Activated CD4-positive, CD25-positive, alpha-beta regulatory T cell treated with anti-CD3 and anti-CD28 coated beads, Interleukin-2, amount 50 U/mL, for 16 hours (primary cell): ENCODE results near the gene TCEA3.

Experiments
- DNase-seq: peaks from one replicate; pipeline ENCODE4 v3.0.0-alpha.2; 2020; ENCODE audit warnings: low read depth, low spot score

TCEA3 gene

DNA sequence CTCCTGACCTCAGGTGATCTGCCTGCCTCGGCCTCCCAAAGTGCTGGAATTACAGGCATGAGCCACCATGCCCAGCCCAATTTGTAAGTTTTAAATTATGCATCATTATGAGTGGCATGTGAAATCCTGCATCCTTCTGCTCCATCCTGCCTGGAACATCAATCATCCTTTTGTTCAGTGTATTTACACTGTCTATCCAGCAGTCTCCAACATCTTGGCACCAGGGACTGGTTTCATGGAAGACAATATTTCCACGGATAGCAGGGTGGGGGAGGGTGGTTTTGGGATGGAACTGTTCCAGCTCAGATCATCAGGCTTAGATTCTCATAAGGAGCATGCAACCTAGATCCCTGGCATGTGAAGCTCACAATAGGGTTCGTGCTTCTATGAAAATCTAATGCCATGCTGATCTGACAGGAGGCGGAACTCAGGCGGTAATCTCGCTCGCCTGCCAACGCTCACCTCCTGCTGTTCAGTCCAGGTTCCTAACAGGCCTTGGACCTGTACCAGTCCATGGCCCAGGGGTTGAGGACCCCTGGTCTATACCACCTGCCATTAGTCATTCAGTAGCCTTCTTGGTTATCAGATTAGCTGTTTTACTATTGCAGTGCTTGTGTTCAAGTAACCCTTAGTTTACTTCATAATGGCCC lies 22.2 kb upstream of the TCEA3 start:
- no peak for DNase-seq

DNA sequence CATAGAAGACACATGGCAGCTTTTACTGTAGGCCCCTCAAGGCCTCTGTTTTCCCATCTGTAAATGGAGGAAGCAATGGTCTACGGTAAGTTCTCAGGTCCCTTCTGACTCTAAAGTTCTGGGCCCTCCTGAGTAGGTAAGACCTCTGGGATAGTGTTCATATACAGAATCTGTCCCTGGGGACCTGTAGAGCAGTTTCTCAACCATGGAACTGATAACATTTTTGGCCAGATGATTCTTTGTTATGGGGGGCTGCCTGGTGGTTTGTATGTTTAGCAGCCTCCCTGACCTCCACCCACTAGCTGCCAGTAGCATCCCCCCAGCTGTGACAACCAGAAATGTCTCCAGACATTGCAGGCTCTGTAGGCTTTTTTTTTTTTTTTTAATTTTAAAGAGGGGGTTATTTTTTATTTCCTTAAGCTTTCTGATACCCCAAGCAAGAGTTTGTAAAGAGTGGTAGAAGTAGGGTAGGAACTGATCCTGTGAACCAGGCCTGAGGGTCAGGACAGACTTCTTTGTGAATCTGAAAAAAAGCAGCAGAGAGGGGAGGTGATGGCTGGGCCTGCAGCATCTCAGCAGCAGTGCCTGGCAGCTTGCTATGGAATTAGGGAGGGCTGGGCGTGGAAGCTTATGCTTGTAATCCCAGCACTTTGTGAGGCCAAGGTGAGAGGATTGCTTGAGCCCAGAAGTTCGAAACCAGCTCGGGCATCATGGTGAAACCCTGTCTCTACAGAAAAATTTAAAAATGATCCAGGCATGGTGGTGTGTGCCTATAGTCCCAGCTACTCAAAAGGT lies 20.2 kb upstream of the TCEA3 start:
- DNase-seq: no peak

DNA sequence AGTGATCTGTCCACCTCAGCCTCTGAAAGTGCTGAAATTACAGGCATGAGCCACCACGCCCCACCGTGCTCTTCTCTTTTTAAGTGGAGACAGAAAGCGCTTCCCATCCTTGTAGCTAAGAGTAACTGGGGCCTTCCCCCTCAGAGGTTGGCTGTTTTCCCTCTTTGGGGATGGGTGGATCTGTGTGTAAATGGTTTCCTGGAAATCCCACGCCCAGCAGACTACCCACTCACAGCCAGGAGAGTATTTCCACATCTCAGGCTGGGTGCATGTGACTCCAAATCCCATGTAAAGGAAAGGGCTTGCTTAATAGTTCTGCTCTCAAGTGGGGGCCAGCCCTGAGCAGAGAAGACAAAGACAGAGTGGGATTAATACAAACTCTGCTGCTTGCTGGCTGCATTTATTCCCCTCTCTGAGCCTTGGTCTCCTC lies 19.6 kb upstream of the TCEA3 start:
- DNase-seq: no peak

DNA sequence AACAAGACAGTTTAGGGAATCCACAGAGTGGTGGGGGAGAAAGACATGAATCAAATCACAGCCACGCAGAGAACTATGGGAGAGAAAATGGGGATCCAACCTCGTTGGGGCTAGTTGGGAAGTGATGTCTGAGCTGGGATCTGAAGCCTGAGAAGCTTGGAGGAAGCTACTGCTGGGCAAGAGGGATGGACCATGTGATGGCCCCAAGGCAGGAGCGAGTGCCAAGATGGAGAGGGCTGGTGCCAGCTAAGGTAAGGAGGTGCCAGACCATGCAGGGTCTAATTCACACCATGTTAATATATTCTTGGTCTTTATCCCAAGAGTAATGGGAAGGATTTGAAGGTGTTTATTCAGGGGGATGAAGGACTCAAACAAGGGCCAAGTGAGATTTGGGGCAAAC lies 18.2 kb upstream of the TCEA3 start:
- no peak for DNase-seq

DNA sequence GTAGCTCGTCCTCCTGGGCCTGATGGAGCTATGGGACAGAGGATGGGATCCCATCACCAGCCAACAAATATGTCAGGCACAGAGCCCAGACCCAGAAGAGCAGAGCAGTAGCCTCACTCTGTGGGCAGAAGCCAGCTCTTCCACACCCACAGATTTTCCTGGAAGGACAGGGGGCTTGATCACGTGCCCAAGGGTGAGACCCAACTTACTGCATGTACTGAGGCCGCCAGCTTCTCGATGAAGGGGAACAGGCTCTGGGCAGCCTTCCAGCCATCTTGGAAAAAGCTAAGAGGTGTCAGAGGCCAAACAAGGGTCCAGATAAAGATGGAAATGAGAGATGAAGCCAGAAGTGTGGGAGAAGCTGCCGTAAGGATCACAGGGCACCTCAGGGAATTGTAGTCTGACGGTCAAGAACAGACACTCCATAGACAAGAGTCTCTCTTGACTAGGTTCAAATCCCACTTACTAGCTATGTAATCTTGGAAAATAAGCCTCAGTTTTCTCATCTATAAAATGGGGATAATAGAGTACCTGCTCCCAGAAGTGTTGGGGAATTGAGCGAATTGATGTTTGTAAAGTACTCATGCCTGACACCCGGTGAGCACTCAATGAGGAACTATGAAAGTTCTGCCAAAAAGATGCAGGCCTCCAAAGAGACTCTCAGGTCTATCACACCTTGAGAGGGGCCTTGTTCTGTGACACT lies 17.0 kb upstream of the TCEA3 start:
- DNase-seq: no peak

DNA sequence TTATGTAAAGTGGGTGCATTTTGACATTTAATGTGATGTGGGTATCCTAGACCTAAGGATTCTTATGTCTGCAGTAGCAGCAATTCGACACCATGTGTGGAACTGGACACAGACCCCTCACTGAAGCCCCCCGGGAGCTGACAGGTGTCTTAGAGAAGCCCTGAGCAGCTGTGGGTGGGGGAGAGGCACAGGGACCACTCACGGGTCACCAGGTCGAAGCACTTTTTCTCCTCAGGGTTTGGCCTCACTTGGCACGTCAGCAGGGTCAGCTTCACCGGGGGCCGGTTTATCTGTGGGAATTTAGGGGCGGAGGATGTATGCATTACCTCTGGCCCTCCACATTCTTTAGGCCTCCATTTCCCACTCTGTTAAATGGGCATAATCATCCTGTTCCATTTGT lies 14.0 kb upstream of the TCEA3 start:
- no peak for DNase-seq

DNA sequence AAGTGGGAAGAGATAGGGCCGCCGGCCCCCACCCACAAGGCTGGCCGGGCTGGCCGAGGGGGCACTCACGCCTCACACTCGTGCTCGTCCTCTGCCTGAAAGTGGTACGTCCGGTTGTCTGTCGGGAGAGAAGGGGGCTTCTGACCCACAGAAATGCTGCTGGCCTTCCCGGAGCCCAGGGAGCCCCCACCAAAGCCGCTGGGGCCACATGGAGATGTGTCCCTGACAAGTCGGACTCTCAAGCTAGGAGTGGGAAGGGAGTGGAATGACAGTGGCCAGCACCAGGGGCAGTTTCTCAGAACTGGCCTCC lies 12.8 kb upstream of the TCEA3 start:
- no peak for DNase-seq

DNA sequence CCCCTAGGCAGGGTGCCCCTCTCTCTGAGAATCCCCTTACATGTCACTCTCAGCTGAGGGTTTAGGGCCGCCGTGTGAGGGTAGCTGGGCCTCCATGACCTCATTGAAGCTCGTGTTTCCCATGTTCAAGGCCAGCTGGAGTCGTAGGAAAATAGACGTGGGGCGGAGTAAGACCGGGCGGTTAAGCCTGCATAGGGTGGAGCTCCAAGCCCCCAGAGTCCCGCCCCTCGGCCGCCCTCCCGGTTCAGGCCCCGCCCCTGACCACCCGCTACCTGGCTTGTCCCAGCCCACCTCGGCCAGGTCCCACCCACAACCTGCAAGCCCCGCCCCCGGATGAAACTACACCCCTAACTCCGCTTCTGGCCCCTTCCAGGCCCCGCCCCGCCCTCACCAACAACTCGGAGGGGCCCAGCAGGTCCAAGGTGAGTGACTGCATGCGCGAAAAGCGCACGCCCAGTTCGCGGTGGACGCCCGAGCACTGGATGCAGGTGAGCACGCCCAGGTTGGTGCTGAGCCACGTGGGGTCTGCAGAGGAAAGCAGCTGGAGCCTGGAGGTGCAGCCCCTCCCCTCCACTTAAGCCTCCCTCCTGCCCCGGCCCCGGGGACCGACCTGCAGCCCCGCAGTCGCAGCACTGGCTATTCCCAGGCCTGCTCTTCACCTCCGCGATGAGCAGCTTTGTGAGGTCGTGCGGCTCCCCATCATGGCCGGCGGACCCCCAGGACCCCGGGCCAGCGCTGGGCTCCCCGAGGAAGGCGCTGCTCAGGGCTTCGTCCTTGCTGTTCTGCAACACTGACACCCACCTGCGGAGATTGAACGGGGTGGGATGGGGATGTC lies 12.2 kb upstream of the TCEA3 start:
- DNase-seq: no peak

DNA sequence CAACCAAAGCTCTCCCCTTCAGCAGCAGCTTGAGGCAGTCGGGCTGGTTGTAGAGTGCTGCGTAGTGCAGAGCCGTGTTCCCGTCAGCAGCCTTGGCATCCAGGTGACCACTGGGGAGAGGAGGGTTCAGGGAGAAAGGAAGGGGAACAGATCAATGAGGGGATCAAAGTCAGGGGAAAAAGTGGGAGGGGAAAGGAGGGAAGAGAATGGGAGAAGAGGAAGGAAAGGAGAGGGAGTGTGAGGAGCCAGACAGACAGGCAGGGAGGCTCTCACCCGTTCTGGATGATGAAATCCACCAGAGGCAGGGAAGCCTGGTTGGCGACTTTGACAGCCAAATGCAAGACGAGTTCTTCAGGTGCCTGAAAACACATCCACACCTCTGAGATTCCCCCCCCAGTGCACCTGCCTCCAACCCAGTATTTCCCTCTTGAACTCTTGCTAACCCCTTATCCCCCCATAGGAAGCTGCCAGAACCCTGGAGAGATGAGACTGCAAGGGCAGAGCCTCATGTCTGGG lies 9.8 kb upstream of the TCEA3 start:
- no peak for DNase-seq

DNA sequence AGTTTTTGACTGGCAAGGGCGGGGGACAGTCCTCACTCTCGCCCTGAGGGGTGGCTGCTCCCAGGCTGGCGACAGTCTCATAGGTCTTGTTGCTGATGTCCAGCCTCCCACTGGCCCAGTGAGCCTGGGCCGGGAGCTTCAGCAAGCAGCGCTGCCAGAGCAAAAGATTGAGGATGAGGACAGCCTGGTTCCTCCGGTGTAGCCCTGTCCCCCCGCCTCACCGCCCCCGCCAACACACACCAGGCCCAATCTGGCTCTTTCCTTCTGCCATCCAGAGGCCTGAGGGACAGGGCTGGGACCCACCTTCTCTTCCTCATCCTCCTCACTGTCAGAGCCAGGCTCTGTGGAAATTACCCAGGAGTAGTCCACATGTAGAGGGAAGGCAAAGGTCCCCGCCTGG lies 8.6 kb upstream of the TCEA3 start:
- no peak for DNase-seq

DNA sequence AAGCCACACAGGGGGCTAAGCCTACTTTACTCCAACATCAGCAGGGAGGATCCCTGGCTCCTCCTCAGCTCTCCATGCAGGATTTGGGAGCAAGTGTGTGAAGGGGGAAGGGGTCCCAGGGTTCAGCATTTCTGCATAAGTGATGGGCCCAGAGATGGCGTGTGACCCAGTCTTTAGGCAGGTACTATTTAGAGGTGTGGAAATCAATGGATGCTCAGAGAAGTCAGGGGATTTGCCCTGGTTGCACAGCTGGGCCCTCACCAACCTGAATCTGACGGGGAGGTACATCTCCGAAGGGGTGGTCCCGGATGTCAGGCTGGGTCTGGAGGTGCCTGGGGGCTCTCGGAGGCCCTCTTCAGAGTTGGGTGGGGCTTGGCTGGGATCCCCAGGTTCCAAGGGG lies 6.9 kb upstream of the TCEA3 start:
- DNase-seq: no peak

DNA sequence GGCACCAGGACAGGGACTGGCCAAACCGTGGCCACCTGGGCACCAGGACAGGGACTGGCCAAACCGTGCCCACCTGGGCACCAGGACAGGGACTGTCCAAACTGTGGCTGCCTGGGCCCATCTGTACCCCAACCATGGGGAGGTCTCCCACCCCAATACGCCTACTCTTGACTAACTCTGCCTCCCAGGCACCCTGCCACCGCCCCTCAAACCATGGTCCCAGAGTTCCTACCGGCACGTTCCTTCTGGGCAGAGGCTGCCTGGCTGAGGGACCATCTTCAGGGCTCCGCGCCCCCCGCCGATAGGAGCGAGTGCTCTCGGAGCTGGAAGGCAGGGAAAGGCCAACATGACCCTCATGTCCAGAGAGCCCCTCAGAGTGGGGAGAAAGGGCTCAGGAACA lies 6.3 kb upstream of the TCEA3 start:
- no peak for DNase-seq

DNA sequence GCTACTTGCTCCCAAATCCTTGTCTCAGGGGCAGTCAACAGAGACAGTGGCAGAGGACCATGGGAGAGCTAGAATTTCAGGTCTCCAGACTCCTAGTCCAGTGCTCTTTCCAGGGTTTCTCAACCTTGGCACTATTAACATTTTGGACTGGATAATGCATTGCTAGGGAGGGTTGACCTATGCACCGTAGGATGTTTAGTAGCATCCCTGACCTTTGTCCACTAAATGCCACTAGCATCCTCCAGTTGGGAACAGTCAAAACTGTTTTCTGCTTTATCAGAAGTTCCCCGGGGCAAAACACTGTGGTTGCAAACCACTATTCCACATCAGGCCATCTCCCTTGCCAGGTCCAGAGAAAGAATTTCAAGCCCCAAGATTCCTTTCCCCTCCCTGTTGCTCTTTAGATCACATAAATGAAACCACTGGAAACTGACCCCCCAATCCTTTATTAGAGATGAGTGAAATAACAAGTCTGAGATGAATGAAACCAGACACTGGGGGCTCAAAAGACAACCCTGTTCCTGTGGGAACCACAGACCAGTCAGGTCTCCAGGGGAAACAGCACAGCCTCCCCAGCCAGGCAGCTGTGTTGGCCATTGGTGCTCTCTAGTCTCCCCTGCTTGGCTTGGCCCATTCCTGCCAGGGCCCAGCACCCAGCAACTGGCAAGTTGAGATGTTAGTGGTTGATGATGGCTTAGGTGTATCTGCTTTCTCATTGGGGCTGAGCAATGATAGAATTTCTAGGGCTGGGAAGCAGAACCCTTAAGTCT lies 3.8 kb upstream of the TCEA3 start:
- DNase-seq: no peak

DNA sequence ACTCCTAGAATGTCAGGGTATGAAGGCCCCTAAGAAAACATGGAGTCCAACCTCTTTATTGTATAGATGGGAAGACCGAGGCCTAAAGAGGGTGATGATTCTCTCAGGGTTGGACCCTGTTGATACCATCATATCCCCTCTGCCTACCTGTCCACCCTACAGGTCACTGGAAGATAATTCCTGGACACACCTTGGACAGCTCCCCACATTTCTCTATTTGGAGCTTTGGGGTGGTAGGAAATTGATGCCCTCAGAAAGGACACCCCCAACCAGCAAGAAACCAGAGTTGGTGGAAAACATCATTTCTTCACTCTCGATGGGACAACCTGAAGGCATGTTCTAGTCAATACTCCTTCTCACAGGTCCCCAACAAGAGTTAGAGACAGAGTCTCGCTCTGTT lies 3.0 kb upstream of the TCEA3 start:
- DNase-seq: no peak

DNA sequence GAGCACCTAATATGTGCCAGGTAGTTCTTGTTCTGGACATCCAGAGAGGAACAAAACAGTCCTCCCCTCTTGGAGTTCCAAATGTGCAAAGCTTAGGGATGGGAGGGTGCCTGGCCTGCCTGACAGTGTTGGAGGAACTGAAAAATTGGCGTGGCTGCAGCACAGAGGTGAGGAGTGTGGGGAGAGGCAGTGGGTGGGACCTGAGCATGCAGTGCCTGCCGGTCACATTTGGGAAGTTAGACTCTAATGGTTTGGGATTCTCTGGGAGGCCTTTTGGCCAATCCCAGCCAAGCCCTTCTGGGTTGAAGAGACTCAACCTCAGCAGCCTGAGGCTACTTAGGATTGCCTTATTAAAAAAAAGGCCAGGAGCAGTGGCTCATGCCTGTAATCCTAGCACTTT lies 2.3 kb upstream of the TCEA3 start:
- no peak for DNase-seq

DNA sequence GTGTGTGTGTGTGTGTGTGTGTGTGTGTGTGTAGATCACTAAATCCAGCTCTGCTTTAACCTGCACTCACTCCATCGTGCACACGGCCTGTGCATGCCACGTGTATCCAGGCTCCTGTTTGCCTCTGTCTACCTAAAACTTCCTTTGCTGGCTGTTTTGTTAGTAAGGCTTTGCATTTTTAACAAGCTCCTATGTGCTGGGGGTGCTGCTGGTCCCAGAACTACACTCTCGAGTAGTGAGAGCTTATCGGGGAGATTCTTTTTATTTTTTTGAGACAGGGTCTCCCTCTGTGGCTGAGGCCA lies 596 bp upstream of the TCEA3 start:
- no peak for DNase-seq

DNA sequence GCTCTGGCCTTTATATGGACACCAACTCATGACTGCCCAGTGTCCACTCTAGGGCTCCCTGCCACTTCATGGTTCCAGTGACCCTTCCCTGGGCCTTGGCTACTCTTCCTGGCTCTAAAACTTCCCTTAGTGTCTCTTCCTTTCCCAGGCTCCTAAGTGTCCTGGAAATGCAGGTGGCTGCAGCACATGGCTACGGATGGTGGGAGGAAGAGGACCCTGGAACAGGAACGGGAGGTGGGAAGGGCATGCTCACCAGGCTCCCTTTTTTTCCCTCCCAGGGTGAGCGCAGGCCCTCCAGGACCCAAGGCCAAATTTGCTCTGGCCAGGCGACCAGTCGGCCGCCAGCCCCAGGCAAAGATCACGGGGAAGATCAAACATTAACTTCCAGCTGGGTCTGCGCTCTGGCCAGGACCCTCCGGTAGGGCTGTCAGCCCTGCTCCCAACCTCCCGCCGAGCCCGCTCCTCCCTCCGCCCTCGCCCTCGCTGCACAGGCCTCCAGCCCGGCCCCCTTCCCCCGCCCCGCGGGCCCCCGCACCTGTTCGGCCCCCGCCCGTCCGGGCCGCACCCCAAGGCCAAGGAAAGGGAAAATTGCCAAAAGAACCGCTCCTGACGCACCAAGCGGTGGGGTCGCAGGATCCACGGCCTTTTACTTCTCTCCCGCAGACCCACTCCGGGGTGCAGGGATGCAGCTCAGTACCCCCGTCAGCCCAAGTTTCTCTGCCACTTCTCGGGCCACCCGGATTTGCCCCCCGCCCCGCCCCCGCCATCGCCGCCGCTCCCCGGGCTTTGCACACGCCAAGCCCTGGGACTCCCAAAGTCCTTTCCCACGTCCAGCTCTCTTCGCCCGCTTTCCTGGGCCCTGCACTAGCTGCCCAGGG lies 894 bp downstream of the TCEA3 start:
- DNase-seq: no peak

DNA sequence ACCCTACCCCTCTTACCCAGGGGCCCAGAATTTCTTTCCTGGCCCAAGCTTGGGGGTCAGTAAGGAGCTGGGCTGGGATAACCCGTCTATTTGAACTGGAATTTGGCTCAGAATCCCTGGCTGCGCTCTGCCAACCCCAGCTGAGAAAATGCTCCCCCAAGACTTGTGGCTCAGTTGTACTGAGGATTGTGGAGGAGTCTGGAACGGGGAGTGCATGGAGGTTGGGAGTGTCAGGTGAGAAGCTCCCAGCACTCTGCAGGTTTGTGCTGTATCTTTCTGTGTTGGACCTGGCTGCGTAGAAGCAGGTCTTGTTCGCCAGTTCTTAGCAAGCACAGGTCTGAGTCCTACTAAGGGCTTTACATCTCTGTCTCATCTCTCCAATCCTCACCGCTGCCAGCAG lies 1.6 kb downstream of the TCEA3 start:
- DNase-seq: no peak

DNA sequence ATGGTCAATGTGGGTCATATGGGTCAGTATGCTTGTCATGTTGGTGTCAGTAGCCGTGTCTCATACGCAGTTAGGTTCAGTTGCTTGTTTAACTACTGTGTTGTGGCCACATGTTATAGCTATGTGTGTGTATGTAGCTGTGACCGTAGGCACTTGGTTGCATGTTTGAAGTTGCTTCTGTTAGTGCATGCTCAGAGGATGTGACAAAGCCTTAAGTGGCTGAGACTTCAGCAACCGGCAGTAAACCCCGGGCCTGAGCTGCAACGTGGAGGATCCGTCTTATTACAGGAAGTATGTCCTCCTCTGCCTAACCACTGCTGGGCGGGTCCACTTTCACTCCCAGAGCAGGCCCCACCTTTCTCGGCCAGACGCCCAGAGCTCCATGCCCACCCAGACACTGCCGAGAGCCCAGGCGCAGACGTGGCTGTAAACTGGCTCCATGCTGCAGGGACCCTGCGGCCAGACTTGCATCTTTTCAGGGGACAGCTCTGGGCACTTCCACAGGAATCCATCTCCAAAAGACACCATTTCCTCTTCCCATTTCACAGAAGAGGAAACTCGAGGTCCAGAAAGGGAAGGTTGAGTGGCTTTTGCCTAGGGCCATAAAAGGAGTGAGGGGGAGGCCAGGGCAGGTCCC lies 2.2 kb downstream of the TCEA3 start:
- no peak for DNase-seq

DNA sequence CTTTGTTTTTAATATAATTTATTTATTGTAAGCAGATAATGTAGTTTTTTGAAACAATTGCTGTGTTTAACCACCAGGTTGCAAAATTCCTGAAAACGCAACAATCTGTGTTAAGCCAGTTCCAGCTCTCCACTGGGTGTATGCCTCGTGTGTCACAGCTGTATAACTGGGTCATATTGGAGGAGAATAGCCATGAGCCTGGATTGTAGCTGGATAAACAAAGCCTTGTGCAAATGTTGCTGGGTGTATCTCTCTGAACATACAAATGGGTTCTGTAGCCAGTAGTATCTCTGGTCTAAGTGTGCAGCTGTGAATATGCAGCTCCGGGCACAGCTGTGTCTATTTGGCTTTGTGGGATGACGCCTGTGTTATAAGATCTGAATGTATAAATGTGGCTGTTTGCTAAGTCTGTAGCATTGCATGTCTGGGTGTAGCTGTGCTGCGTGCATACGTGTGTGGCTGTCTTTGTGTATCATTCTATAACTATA lies 2.8 kb downstream of the TCEA3 start:
- DNase-seq: no peak
